GM18502 (cell line): ENCODE data around the gene SPATS1.

Source experiments
- ATAC-seq: cut with Tn5 transposase; IDR thresholded peaks from one replicate; pipeline ENCODE4 v1.9.1; 2021; ENCODE audit warnings: mild to moderate bottlenecking; ENCODE audit not compliant: unreplicated experiment, poor library complexity

The SPATS1 gene

DNA sequence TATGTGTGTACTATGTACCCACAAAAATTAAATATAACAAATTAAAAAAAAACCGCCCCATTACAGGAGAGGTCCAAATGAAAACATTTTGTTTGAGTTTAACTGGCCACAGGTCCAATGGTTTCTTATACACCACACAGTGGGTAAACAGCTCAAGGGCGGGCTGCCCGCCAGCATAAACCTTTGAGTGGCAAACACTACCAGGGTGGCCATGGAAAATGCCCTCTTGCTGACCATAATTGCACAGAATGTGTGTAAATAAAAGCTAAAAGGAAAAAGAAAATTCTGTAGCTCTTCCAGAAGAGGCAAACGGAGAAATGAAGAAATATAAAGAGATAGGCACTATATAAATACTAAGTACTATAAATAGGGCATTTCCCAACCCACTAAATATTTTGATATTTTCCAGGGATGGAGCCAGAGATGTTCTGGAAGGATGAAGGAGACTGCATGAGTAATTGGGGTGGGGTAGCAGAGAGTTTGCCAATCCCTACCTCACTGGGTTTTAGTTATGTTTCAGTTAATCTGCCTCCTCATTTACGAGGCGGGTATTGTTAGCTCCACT, 44.0 kb downstream of the SPATS1 start:
- no peak for ATAC-seq

DNA sequence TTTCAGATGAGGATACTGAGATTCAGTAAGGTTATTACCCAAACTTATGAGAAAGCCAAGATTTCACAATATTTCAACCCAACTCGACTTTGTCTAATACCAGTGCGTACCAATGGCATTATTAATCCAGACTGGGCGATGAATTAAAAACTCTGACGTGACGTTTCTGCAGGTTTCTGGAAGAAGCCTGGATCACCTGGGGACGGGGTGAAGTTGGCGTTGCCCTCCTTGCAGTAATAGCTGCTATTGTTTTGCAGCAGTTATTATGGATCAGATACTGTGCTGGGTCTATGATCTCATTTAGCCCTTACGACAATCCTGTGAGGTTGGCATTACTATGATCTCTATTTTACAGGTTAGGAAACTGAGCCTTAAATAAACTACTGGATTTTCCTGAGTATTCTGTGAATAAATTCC, 44.5 kb downstream of the SPATS1 start:
- peak; percentile 15 for ATAC-seq

DNA sequence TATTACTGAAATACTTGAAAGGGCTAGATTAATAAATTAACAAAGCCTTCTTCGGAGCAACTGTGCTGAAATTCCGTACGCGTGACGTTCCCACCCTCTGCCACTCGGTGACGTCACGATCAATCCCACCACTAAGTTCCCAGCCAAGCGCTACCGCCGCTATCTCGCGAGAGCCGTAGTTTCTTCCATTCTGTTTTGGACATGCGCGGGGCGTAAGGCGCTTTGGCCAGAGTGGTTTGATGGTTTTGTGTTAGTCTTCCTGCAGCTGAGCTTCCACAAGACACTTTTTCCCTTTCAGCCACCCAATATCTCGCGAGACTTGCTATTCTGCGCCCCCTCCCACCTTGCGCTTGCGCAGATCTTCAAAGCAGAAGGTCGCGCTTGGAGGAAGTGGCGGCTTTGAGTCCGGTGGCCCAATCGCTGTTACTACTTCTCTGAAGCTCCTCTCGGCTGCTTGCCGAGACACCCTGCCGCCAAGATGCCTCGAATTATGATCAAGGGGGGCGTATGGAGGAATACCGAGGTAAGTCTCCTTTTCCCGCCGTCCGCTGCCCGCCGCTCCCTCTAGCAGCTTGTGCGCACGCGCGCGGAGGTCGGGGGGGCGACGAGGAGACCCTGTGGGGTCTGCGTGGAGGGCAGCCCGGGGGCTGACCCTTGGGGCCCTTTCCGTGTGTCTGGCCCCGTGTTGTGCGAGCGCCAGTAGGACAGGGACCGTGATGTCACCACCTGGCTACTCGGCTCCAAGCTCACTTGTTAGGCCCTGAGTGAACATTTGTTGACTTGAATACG, 45.1 kb downstream of the SPATS1 start, which contains the start of gene CDC5L:
Gene CDC5L, plus strand, starts transcription at position 361 of the 789 bp plus-strand sequence. Its CDS starts 118 bp downstream, at position 479.
- ATAC-seq = peak; percentile 93

DNA sequence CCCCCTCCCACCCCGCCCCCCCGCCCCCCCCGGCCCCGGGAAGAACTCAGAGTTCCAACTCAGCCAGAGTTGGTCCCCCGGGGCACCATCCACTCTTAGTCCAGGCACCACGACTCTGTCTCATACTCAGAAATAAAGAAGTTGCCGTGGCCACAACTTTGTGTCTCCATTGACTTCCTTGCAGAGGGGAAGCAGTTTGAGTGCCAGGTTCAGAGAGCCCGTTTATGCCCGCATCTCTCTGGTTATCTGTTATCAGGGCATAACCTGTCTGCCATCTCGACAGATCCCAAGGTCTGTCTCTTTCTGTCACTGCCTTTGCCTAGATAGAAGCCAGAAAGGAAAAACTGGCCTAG, 45.7 kb downstream of the SPATS1 start:
- no peak for ATAC-seq

DNA sequence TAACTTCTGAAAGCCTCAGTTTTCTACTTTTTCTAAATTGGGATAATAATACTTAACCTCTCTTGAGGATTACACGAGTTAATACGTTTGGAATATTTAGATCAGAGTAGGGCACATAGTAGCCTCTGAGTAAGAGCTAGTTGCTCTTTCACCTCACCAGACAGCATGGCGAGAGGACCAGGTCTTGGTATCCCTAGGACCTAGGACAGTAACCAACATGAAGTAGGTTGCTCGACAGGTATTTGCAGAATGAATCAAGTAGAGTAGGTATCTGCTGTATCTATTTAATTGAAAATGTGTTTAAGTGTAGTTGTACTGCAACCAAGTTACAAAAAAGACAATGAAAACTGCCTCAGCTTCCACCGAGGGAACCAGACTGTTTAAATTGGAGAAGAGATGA, 46.4 kb downstream of the SPATS1 start:
- ATAC-seq = no peak

DNA sequence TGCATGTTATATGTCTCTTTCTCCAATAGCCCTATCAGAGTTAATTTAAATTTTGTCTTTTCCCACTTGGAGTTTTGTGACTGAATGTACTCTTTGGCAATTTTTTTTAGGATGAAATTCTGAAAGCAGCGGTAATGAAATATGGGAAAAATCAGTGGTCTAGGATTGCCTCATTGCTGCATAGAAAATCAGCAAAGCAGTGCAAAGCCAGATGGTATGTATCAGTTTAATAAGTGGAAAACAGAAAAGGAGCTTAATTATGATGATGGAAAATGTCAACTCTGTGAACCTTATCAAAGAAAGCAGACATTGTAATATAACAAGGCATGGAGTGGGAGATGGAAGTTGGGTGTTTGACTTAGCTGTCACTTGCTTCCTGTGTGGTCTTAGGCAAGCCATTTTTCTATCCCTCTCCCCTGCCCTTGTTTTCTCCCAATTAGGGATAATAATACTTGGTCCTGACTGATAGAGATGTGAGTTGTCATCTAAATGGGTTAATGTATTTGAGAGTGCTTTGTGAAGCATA, 47.8 kb downstream of the SPATS1 start:
- no peak for ATAC-seq
